Non-pigmented ciliary epithelial cell (primary cell): ENCODE measurements around the gene DSCAM.

Experiments used
- DNase-seq: peaks from one replicate; pipeline ENCODE4 v3.0.0-alpha.2; 2010; ENCODE audit warnings: low read depth

The DSCAM gene

DNA sequence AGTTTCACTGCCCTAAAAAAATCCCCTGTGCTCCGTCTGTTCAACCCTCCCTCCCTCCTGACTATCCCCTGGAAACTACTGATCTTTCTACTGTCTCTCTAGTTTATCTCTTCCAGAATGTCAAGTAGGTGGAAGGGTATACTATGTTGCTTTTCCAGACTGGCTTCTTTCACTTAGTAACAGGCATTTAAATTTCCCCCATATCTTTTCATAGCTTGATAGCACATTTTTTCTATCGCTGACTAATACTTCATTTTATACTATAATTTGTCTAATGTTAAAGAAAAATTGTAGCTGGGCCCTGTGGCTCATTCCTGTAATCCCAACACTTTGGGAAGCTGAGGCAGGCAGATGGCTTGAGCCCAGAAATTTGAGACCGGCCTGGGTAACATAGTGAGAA is 142.8 kb downstream of the DSCAM start:
- DNase-seq = no peak

DNA sequence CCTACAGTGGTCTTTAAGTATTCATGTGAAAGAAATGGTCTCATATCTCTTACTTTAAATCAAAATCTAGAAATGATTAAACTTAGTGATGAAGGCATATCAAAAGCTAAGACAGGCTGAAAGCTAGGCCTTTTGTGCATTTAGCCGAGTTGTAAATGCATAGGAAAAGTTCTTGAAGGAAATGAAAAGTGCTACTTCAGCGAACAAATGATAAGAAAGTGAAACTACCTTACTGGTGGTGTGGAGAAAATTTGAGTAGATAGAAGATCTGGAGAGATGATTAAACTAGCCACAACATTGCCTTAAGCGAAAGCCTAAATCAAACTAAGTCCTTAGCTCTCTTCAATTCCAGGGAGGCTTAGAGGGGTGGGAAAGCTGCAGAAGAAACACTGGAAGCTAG is 147.6 kb downstream of the DSCAM start:
- DNase-seq = no peak

DNA sequence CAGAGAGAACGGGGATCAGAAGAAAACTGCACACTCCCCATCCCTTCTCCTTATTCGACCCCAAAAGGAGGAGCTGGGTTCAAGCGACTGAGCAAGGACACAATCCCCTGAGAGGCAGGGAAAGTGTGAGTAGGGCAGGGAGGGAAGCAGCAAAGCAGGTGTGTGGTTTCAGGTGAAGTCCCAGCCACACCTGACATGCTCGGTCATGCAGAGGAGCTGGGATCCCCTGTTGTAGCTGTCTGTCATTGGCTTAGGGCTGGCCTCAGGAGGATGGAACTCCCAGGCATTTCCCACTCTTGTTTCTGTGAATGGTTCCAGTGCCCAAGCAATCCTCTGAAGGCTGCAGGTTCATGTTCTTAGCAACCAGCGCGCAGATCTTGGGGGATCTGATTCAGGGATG is 150.7 kb downstream of the DSCAM start:
- no peak for DNase-seq

- no peak for DNase-seq
Measured at GRCh38 chr21:40689840-40690360, 157.1 kb downstream of the DSCAM start.

DNA sequence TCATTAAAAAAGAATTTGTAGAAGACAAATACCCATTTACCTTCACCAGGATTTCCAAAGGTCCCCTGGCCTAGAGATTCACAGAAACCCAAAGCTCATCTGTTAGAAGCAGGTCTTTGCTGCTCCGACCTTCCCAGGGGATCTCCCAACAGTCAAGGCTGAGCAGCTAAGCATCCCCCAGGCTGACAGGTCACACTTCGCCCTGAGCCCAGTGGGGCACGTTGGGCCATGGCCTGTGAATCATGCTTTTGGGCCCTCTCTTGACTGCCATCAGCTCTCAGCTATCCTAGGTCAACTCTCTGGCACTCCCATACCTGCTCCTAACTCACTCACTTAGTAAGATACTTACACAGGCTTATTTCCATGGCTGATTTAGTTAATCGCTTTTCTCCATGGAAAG is 157.7 kb downstream of the DSCAM start:
- no peak for DNase-seq

DNA sequence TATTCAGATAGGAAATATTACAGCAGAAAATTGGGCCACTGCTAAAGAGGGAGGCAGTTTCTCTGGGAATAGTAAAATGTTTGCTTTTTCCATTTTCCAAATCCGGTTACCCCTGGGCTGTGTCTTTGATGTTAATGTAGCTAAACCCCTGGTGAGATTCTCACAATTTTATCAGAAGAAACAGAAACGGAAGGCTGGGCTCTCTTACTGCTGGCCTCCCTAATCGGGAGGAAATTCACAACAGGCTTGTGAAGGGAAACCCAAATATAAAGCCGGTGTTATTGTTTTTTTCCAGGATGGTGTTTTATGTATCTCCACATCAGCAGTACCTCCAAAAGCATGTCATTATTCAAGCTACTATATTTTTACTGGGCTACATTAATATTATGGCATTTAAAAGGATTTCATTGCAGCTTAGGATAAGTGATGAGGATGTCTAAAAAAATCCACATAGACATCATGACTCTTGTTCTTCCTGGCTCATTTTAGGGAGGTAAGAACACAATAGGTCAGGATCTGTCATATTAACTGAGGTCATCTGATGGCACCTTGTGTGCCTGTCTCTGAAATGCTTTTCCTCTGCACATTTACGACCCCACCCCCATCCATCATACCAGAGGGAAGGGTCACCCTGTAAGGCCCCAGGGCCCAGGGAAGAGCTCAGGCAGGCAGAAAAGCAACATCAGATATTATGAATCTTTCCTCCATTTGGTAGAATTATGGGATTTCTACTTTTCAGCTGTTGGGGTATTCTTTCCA is 158.7 kb downstream of the DSCAM start:
- DNase-seq = no peak

DNA sequence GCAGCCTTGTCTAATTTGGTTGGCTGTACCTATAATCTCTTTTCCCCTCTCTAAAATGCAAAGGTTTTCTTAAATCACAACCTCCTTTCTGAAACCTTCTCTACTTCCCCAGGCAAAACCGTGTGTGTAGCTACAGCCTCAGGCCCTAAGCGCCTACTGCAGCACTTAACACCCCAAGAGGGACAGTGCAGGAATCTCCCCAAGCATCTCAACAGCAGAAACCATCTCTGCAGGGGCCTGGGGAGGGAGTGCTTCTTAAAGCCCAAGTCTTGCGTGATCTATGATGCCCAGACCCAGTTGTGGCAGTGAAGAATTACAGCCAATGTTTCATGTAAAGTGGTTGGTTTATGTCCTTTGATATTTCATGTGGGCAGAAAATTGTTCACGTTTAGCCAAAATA is 159.3 kb downstream of the DSCAM start:
- no peak for DNase-seq

- no peak for DNase-seq
Measured at GRCh38 chr21:40686526-40686925, 160.4 kb downstream of the DSCAM start.

DNA sequence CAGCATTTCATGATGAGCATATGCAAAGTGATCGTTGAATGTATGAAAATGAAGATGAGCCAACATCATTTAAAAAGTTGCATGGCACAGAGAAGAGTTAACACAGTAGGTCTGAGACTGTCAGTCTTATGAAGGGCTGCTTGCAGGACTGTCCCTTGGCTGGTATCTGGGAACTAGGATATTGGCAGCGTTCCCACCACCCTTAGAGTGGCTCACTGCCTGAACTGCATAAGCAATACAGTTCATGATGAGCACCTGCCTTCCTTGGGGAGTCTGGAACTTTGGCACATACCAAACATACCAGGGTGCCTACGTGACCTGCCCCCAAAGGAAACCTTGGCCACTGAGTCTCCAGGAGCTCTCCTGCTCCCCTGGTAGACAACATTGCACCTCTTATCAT is 161.8 kb downstream of the DSCAM start:
- no peak for DNase-seq

DNA sequence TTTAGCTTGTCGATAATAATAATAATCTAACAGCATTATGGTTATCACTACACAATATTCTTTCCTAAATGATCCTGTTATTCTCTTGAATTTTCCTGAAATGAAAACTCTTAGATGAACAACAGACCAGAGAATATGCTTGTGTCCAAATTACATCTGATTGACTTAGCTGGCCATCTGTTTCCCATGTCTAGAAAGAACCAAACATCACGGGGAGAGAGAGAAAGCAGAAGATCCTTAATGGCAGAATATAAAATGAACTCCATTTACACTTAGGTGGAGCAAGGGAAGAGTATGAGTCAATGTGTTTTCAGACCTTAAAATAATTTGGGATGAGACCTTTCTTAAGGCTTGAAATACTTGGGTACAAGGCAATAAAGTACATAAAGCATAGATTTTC is 162.2 kb downstream of the DSCAM start:
- DNase-seq = no peak

GRCh38 chr21:40683349-40683748 is 163.6 kb downstream of the DSCAM start:
- DNase-seq = no peak

GRCh38 chr21:40681164-40681859 is 165.6 kb downstream of the DSCAM start:
- DNase-seq = no peak

GRCh38 chr21:40680311-40680710 is 166.6 kb downstream of the DSCAM start:
- no peak for DNase-seq

DNA sequence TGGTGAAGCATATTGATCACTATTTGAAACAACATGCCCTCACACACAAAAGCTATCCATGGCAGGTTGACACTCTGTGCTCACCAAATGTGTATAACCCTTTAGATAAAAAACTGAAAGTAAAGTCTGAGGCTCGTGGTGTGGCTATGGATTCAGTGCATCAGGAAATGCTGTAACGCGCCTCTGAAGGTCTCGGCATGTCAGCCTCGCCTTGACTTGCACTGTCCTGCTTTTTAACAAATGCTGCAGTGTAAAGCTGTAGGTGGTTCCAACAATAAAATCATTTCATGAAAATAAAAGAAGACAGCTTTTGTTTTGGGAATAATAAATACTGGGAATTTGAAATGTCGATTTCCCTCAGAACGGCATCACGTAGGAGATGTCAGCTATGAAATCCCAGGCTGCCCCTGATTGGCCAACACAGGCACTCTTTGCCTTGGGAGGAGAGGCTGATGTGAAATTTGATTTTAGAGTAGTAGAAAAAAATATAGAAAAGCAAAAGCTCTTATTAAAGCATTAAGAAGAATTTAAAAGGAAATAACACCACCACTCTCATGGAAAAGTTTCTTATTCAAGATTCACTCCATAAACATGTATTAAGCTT is 168.2 kb downstream of the DSCAM start:
- DNase-seq = no peak

GRCh38 chr21:40675017-40675416 is 171.9 kb downstream of the DSCAM start:
- no peak for DNase-seq

GRCh38 chr21:40672602-40673001 is 174.4 kb downstream of the DSCAM start:
- no peak for DNase-seq

DNA sequence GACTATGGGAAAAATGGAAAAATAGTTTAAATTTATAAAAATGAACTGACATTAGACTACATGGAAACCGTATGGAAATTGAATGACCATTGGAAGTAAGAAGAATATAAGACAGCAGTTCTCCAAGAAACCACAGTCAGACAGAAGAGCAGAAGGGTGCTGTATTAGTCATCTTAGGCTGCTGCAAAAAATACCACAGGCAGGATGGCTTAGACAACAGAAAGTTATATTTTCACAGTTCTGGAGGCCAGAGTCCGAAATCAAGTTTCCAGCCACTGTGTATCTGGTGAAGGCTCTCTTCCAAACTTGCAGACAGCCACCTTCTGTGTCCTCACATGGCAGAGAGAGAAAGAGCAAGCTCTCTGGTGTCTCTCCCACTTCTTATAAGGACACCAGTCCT is 175.2 kb downstream of the DSCAM start:
- DNase-seq = no peak

- DNase-seq = no peak
Measured at GRCh38 chr21:40668555-40669275, 178.2 kb downstream of the DSCAM start.

GRCh38 chr21:40667967-40668366 is 179.0 kb downstream of the DSCAM start:
- no peak for DNase-seq

DNA sequence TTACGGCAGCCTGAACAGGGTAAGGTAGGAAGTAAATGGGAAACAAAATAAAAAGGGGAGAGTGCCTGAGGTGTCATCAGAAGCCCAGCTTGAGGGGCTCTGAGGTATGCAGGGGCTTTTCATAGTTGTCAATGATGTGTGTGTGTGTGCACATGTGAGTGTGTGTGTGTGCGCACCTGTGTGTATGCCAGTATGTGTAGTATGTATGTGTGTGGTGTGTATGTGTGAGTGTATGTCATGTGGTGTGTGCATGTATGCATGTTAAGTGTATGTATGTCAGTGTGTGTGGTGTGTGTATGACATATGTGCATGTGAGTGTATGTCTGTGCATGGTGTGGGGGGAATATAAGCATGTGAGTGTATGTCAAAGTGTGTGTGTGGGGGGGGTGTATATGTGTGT is 184.1 kb downstream of the DSCAM start:
- no peak for DNase-seq

- no peak for DNase-seq
Measured at GRCh38 chr21:40660461-40660860, 186.5 kb downstream of the DSCAM start.

- no peak for DNase-seq
Measured at GRCh38 chr21:40658311-40658710, 188.6 kb downstream of the DSCAM start.

GRCh38 chr21:40652436-40652835 is 194.5 kb downstream of the DSCAM start:
- no peak for DNase-seq
